DND-41 (cell line): ENCODE data around the gene CARHSP1.

ENCODE experiments used
- ATAC-seq: fragments of 200-7000 bp; cut with Tn5 transposase; 3 replicates; pipeline ENCODE4 v1.9.1; 2021; ENCODE audit warnings: low read depth; ENCODE audit not compliant: insufficient read depth
- DNase-seq: peaks from one replicate; pipeline ENCODE4 v3.0.0-alpha.2; 2020
- H2AFZ ChIP-seq: 2 replicates; pipeline ENCODE4 v1.6.0; 2012; ENCODE audit warnings: low read depth, low read length
- H3K27ac ChIP-seq: 2 replicates; pipeline ENCODE4 v1.5.1; 2012; ENCODE audit warnings: low read length, inconsistent platforms
- H3K27me3 ChIP-seq: fragments of 200-600 bp; sonication (generic); 2 replicates; pipeline ENCODE4 v1.6.0; 2012; ENCODE audit warnings: low read length, mild to moderate bottlenecking, inconsistent platforms; ENCODE audit not compliant: insufficient read depth, poor library complexity
- H3K36me3 ChIP-seq: 2 replicates; pipeline ENCODE4 v1.5.1; 2012; ENCODE audit warnings: low read length, inconsistent platforms; ENCODE audit not compliant: insufficient read depth
- H3K4me1 ChIP-seq: 2 replicates; pipeline ENCODE4 v1.5.1; 2012; ENCODE audit warnings: mild to moderate bottlenecking, low read length; ENCODE audit not compliant: insufficient read depth
- H3K4me2 ChIP-seq: 2 replicates; pipeline ENCODE4 v1.6.0; 2012; ENCODE audit warnings: mild to moderate bottlenecking, moderate library complexity, low read length, inconsistent platforms; ENCODE audit not compliant: insufficient read depth
- H3K4me3 ChIP-seq, 2 experiments: fragments of 200-600 bp in 1 of 2; shearing (Covaris generic) in 1 of 2; 2 replicates each; pipeline ENCODE4 v1.5.1; 2012 to 2016; ENCODE audit warnings: inconsistent platforms in 2 of 2, low read length in 2 of 2, mild to moderate bottlenecking in 2 of 2, low read depth in 1 of 2, moderate library complexity in 1 of 2
- H3K79me2 ChIP-seq: 2 replicates; pipeline ENCODE4 v1.6.0; 2012; ENCODE audit warnings: low read length, inconsistent platforms; ENCODE audit not compliant: insufficient read depth
- H3K9ac ChIP-seq: 2 replicates; pipeline ENCODE4 v1.6.0; 2012; ENCODE audit warnings: low read depth, mild to moderate bottlenecking, inconsistent platforms, low read length, moderate library complexity
- H3K9me3 ChIP-seq: 2 replicates; pipeline ENCODE4 v1.5.1; 2012; ENCODE audit warnings: low read length, moderate library complexity, mild to moderate bottlenecking, inconsistent platforms; ENCODE audit not compliant: insufficient read depth, severe bottlenecking
- H4K20me1 ChIP-seq: 2 replicates; pipeline ENCODE4 v1.6.0; 2012; ENCODE audit warnings: low read length; ENCODE audit not compliant: insufficient read depth
- CTCF ChIP-seq: IDR thresholded peaks from 2 replicates; pipeline ENCODE4 v1.5.1; 2012; ENCODE audit warnings: borderline replicate concordance, low read length, moderate library complexity, mild to moderate bottlenecking; ENCODE audit not compliant: poor library complexity, severe bottlenecking; ENCODE audit errors: extremely low read depth
- EZH2 ChIP-seq: IDR thresholded peaks from 3 replicates; pipeline ENCODE4 v1.6.1; 2012; ENCODE audit warnings: borderline replicate concordance, low read depth, mild to moderate bottlenecking, moderate library complexity, low read length, inconsistent platforms; ENCODE audit not compliant: severe bottlenecking

CARHSP1 gene

GRCh38 chr16:8850279-8850885 lies 18.4 kb downstream of the CARHSP1 start:
- Histone ChIP-seq H3K79me2 (peaks cover 85% of the 10 kb centered on the region), H3K9me3 (no peaks in the 10 kb centered on the region), H3K4me1 (peaks cover 6% of the 10 kb centered on the region; the same call in 1 of the 2 replicates), H4K20me1 (peaks cover 83% of the 10 kb centered on the region), H3K36me3 (peaks cover 97% of the 10 kb centered on the region), H3K4me2 (no peak overlapping the region), H2AFZ (no peak overlapping the region), H3K9ac (no peak overlapping the region), H3K4me3 (no peak overlapping the region), H3K27ac (peak overlapping the region; percentile 67), H3K27me3 (no peaks in the 10 kb centered on the region)
- TF ChIP-seq CTCF, result no peak
- no peak for TF ChIP-seq EZH2
- DNase-seq, result peak; percentile 38
- ATAC-seq, result peak; percentile 34

GRCh38 chr16:8849411-8850011 lies 19.3 kb downstream of the CARHSP1 start:
- DNase-seq (no peak), ATAC-seq (no peak)
- Histone ChIP-seq H3K36me3 (peaks cover 91% of the 10 kb centered on the region), H3K79me2 (peaks cover 82% of the 10 kb centered on the region), H4K20me1 (peaks cover 78% of the 10 kb centered on the region), H3K9ac (no peak overlapping the region), H3K4me2 (no peak overlapping the region), H3K27ac (no peak overlapping the region; the same call in 1 of the 2 replicates), H3K4me3 (no peak overlapping the region), H3K4me1 (peaks cover 6% of the 10 kb centered on the region; the same call in 1 of the 2 replicates), H3K9me3 (no peaks in the 10 kb centered on the region), H3K27me3 (no peaks in the 10 kb centered on the region), H2AFZ (no peak overlapping the region)
- TF ChIP-seq EZH2 (no peak), CTCF (no peak)

GRCh38 chr16:8848939-8849391 lies 19.8 kb downstream of the CARHSP1 start:
- no peak overlapping the region for H3K4me3 ChIP-seq
- no peak overlapping the region for H3K4me2 ChIP-seq

More at GRCh38 chr16:8848939-8849391, 19.8 kb downstream of the CARHSP1 start:
- Histone ChIP-seq H3K9me3 (no peaks in the 10 kb centered on the region), H2AFZ (no peak overlapping the region), H3K36me3 (peaks cover 86% of the 10 kb centered on the region), H4K20me1 (peaks cover 74% of the 10 kb centered on the region), H3K27me3 (no peaks in the 10 kb centered on the region), H3K9ac (no peak overlapping the region), H3K4me1 (peaks cover 6% of the 10 kb centered on the region; the same call in 1 of the 2 replicates), H3K27ac (peak overlapping the region; percentile 28; the same call in 1 of the 2 replicates), H3K79me2 (peaks cover 78% of the 10 kb centered on the region)
- DNase-seq, result no peak
- 0 out of 3 replicates have a peak, but pooled peaks have one; percentile 15 for ATAC-seq
- TF ChIP-seq CTCF, result no peak
- no peak for TF ChIP-seq EZH2
